Heart right ventricle (tissue), 16 donors: ENCODE results near the gene KATNIP. TPM values are rescaled to one million over a fixed set of nuclear protein-coding genes. Genes with fewer than 3 reads are reported as not detected.

Experiments
- ATAC-seq, 8 donors: fragments of 200-7000 bp; cut with Tn5 transposase; one replicate each; pipeline ENCODE4 v1.9.1; 2020; ENCODE audit warnings: mild to moderate bottlenecking in 8 of 8, moderate library complexity in 8 of 8, moderate number of reproducible peaks in 1 of 8
- DNase-seq, 2 donors: peaks; one replicate each; pipeline ENCODE4 v3.0.0-alpha.2; 2020
- H3K27ac ChIP-seq, 10 donors: fragments of 200-600 bp; sonication (generic) in 2 of 10; one replicate each; pipeline versions ENCODE4 v1.5.0 to v1.8.0; 2020 to 2022; ENCODE audit warnings: mild to moderate bottlenecking in 3 of 10
- H3K27me3 ChIP-seq, 7 donors: fragments of 200-600 bp; one replicate each; pipeline ENCODE4 v1.8.0; 2021 to 2022; ENCODE audit warnings: mild to moderate bottlenecking in 2 of 7
- H3K36me3 ChIP-seq, 9 donors: fragments of 200-600 bp; sonication (generic) in 1 of 9; one replicate each; pipeline versions ENCODE4 v1.5.0 to v1.8.0; 2020 to 2022; ENCODE audit warnings: mild to moderate bottlenecking in 2 of 9
- H3K4me1 ChIP-seq, 9 donors: fragments of 200-600 bp; sonication (generic) in 1 of 9; one replicate each; pipeline versions ENCODE4 v1.5.0 to v1.8.0; 2020 to 2022; ENCODE audit warnings: mild to moderate bottlenecking in 4 of 9
- H3K4me3 ChIP-seq, 10 donors: fragments of 200-600 bp; sonication (generic) in 2 of 10; one replicate each; pipeline versions ENCODE4 v1.5.0 to v1.8.0; 2020 to 2022; ENCODE audit warnings: mild to moderate bottlenecking in 7 of 10, moderate library complexity in 2 of 10
- H3K9me3 ChIP-seq, 11 donors: fragments of 200-600 bp in 10 of 11; sonication (generic) in 2 of 11; one replicate each; pipeline versions ENCODE4 v1.5.0 to v1.8.0; 2013 to 2022; ENCODE audit warnings: mild to moderate bottlenecking in 2 of 11, control low read depth in 1 of 11, moderate library complexity in 1 of 11
- CTCF ChIP-seq, 9 donors: fragments of 200-600 bp; sonication (generic) in 2 of 9; IDR thresholded peaks; one replicate each; pipeline versions ENCODE4 v1.5.0 to v1.8.0; 2021 to 2022; ENCODE audit warnings: antibody characterized with exemption in 9 of 9, mild to moderate bottlenecking in 5 of 9, moderate library complexity in 1 of 9
- WGBS, 2 donors: extraction: QIAGEN DNeasy Blood & Tissue Kit; methylation state at CpG; one replicate each; pipeline ENCODE4 v1.1.7; 2013; ENCODE audit warnings: inconsistent platforms in 1 of 2; 5-methylcytosine and 5-hydroxymethylcytosine counted together
- intact Hi-C, 10 donors: fragments of 100-400 bp; cut with DNase I; formaldehyde crosslinking; loops; one replicate each; pipeline versions ENCODE4 v1.11.1 to v1.14.2; 2022
- long read RNA-seq, 3 donors: library from polyadenylated mRNA; unstranded; transcript quantifications; one replicate each; pipeline ENCODE4 v2.0.0, GENCODE V29; 2020 to 2021
- polyA plus RNA-seq, 2 donors: library from polyadenylated mRNA; stranded (reverse); fragments of 200-250 nt; gene quantifications; one replicate each; pipeline ENCODE4 v1.2.3, GENCODE V29; 2013
- total RNA-seq, 10 donors: library from RNA; stranded (reverse); fragmentation: NEBNext Ultra II Directional in 3 of 10; extraction: Animal tissue kit (Norgen Biotek cat#: 25700) in 3 of 10; gene quantifications; one replicate each; pipeline versions ENCODE4 v1.2.1 to v1.2.4, GENCODE V29; 2021 to 2023
- donor health status: Arrhythmogenic right ventricular cardiomyopathy.
- donor health status: ischemic (EF 13 %, LVEDD 7.1; RV severe dilation, severe dysfunction).
- donor health status: healthy with polysubstance abuse.
- donor health status: DM: no; HTN: yes; CAD: no.
- donor health status: DM: no; HTN: no; CAD: no.
- donor health status: ischemic (EF 25% LVEDD 6.9; RV normal size, moderate dysfunction).
- donor health status: ischemic (EF 25% LVEDD 5.7; RV mildly dilated, moderate dysfunction).
- donor health status: healthy.
- donor health status: DM: yes; HTN: yes; CAD: no.
- donor health status: Ischemic cardiomyopathy.
- donor health status: ischemic (EF 35%, LVEDD 5.7; RV mildly dilated, moderate dysfunction).
- donor health status: nonischemic (EF 11% LVEDD 7.7; RV severe dilation, severe dysfunction).
- donor health status: DM: yes; HTN: yes; CAD: no.
- donor health status: PGD.
- donor health status: ischemic (EF 29% LVEDD 5.4; RV normal size, mild dysfunction).
- donor health status: nonischemic (EF 23%, LVEDD 6.1; RV moderate dilation, normal function).

Gene KATNIP
- 10 to 100 TPM in 9 of 10 donors, 1 to 10 TPM in 1; 8.6 to 25.0 (median 16.8) TPM for total RNA-seq
- polyA plus RNA-seq = 1 to 10 TPM; 5.9 to 6.0 TPM
- long read RNA-seq, donor 1, partial matches to known transcripts = 2 of 8 reads
- long read RNA-seq, donor 1, other reads (novel, unspliced or antisense) = 5 of 8 reads
- long read RNA-seq, donor 2, partial matches to known transcripts = 3 of 12 reads
- long read RNA-seq, donor 2, other reads (novel, unspliced or antisense) = 6 of 12 reads
- long read RNA-seq, donor 3, partial matches to known transcripts = 5 of 9 reads
- long read RNA-seq, donor 3, other reads (novel, unspliced or antisense) = 3 of 9 reads

- 1% methylated on average over 58 to 59 of the region's 59 CpGs for WGBS, 2 donors
- intact Hi-C loops = loop anchor here in 1 of 10 donors (2.0 kb wide), 1 partner anchor 17 kb away; no protein-coding TSS in a partner anchor
- Histone ChIP-seq H3K9me3 (no peaks in the 10 kb centered on the region), H3K36me3 (peaks cover 0 to 15% (median 4%) of the 10 kb centered on the region in 9 donors), H3K4me3 (peak within 1 kb of the TSS; percentile 53 to 93 (median 82)), H3K27me3 (no peaks in the 10 kb centered on the region), H3K27ac (peak within 1 kb of the TSS; percentile 65 to 92 (median 87)), H3K4me1 (peaks cover 8 to 46% (median 39%) of the 10 kb centered on the region in 9 donors)
- ATAC-seq = peak; percentile 99 to 100 (median 100)
- TF ChIP-seq CTCF (IDR thresholded peaks at IDR 0.05) = no peak
- DNase-seq = peak; percentile 100
Observed at GRCh38 chr16:27549746-27550581, at the start of gene KATNIP, which contains the start of gene GTF3C1. TSS of gene KATNIP (plus strand) at chr16:27550144. CDS start at chr16:27550171, 27 bp downstream. TSS of gene GTF3C1 (minus strand) at chr16:27549913. CDS start at chr16:27549890, 23 bp downstream.

- WGBS, 2 donors = 90 to 98% methylated on average over 3 of the region's 3 CpGs
Observed at GRCh38 chr16:27500801-27501200, 49.1 kb upstream of the KATNIP start.

GRCh38 chr16:27503662-27504061 is 46.3 kb upstream of the KATNIP start:
- peaks cover 0 to 32% (median 22%) of the 10 kb centered on the region in 9 donors for H3K4me1 ChIP-seq
- intact Hi-C loops = no loop called here
- peak overlapping the region in 3 of 10 donors; percentile 4 to 33 (median 15) for H3K27ac ChIP-seq
- H3K36me3 ChIP-seq = peaks cover 0 to 100% (median 92%) of the 10 kb centered on the region in 9 donors
- ATAC-seq = no peak
- H3K27me3 ChIP-seq = no peaks in the 10 kb centered on the region
- H3K4me3 ChIP-seq = no peak overlapping the region
- H3K9me3 ChIP-seq = no peaks in the 10 kb centered on the region
- TF ChIP-seq CTCF (IDR thresholded peaks at IDR 0.05) = no peak
- DNase-seq = no peak
- 78 to 95% methylated on average over 5 of the region's 5 CpGs for WGBS, 2 donors

More at GRCh38 chr16:27500801-27501200, 49.1 kb upstream of the KATNIP start:
- intact Hi-C loops = no loop called here
- Histone ChIP-seq H3K27me3 (no peaks in the 10 kb centered on the region), H3K9me3 (no peaks in the 10 kb centered on the region), H3K4me3 (no peak overlapping the region), H3K27ac (no peak overlapping the region), H3K4me1 (peaks cover 0 to 26% (median 20%) of the 10 kb centered on the region in 9 donors), H3K36me3 (peaks cover 0 to 100% (median 87%) of the 10 kb centered on the region in 9 donors)
- ATAC-seq (no peak), DNase-seq (no peak)
- no peak for TF ChIP-seq CTCF (IDR thresholded peaks at IDR 0.05)
